HepG2 (cell line): ENCODE measurements around the gene MRPS10. TPM values are rescaled to one million over a fixed set of nuclear protein-coding genes. Genes with fewer than 3 reads are reported as not detected.

ENCODE experiments used
- ATAC-seq: fragments of 200-7000 bp; cut with Tn5 transposase; 3 replicates; pipeline ENCODE4 v1.9.1; 2020; ENCODE audit warnings: mild to moderate bottlenecking, moderate library complexity
- BruUV-seq: library from RNA; stranded (reverse); fragments of 400-500 nt; replicated peaks from 2 replicates; lab custom pipeline; 2021; lab: Mats Ljungman, UMichigan
- CTCF ChIA-PET: fragments of 300-600 bp; formaldehyde crosslinking; extraction: SDS; loops from one replicate; lab custom pipeline; 2021; ENCODE audit warnings: low total read pairs, inconsistent platforms, low intra/inter-chr PET ratio; lab: Yijun Ruan, JAX
- POLR2A ChIA-PET: fragments of 350-600 bp; sonication (Branson Sonifier 250); formaldehyde crosslinking; loops from one replicate; lab custom pipeline; 2020; ENCODE audit warnings: antibody characterized with exemption, inconsistent platforms; lab: Yijun Ruan, JAX
- DNase-seq: peaks from one replicate; pipeline ENCODE4 v3.0.0-alpha.2; 2015; ENCODE audit warnings: low spot score
- FAIRE-seq: peaks from 3 replicates; lab custom pipeline; 2011; peaks lifted over from hg19 to GRCh38; lab: Jason Lieb, UNC
- H2AFZ ChIP-seq: one replicate; pipeline ENCODE4 v1.6.1; 2011; ENCODE audit warnings: low read length, inconsistent platforms
- H3K27ac ChIP-seq: fragments of 300-600 bp; 3 replicates; pipeline ENCODE4 v1.8.0; 2011; ENCODE audit warnings: mixed run types, mild to moderate bottlenecking, mixed read lengths, low read length, inconsistent platforms; ENCODE audit not compliant: insufficient read depth; ENCODE audit errors: extremely low read length
- H3K27me3 ChIP-seq, 2 experiments: fragments of 200-600 bp in 1 of 2; 2 replicates in 1 of 2; 3 replicates in 1 of 2; pipeline versions ENCODE4 v1.6.0 to v1.8.0; 2011; ENCODE audit warnings: low read length in 2 of 2, mild to moderate bottlenecking in 2 of 2, moderate library complexity in 2 of 2, inconsistent platforms in 1 of 2; ENCODE audit not compliant: insufficient read depth in 2 of 2, control insufficient read depth in 1 of 2
- H3K36me3 ChIP-seq, 2 experiments: fragments of 200-600 bp in 1 of 2; replicated peaks in 1 of 2; 2 replicates in 1 of 2; 3 replicates in 1 of 2; pipeline versions ENCODE4 v1.5.1 to v1.8.0; 2011; ENCODE audit warnings: low read length in 2 of 2, inconsistent platforms in 1 of 2; ENCODE audit not compliant: insufficient read depth in 2 of 2, control insufficient read depth in 1 of 2
- H3K4me1 ChIP-seq: 2 replicates; pipeline ENCODE4 v1.5.1; 2012; ENCODE audit warnings: low read length, inconsistent platforms; ENCODE audit not compliant: insufficient read depth
- H3K4me2 ChIP-seq: 2 replicates; pipeline ENCODE4 v1.6.0; 2011; ENCODE audit warnings: low read depth, low read length, inconsistent platforms
- H3K4me3 ChIP-seq, 3 experiments: fragments of 200-600 bp in 1 of 3; sonication (generic), shearing (Covaris generic) in 1 of 3; replicated peaks in 1 of 3; 2 replicates each; pipeline ENCODE4 v1.5.1; 2011 to 2016; ENCODE audit warnings: low read length in 3 of 3, inconsistent platforms in 2 of 3, low read depth in 2 of 3, mild to moderate bottlenecking in 2 of 3, control low read depth in 1 of 3, mixed read lengths in 1 of 3; ENCODE audit not compliant: insufficient read depth in 1 of 3
- H3K79me2 ChIP-seq: one replicate; pipeline ENCODE4 v1.6.1; 2011; ENCODE audit warnings: low read length, inconsistent platforms; ENCODE audit not compliant: insufficient read depth
- H3K9ac ChIP-seq: 2 replicates; pipeline ENCODE4 v1.6.0; 2011; ENCODE audit warnings: mild to moderate bottlenecking, low read depth, low read length, inconsistent platforms; ENCODE audit not compliant: insufficient read depth
- H3K9me3 ChIP-seq: 2 replicates; pipeline ENCODE4 v1.5.1; 2012; ENCODE audit warnings: mild to moderate bottlenecking, low read length
- H4K20me1 ChIP-seq: 2 replicates; pipeline ENCODE4 v1.6.0; 2011; ENCODE audit warnings: inconsistent platforms, mild to moderate bottlenecking, low read length, moderate library complexity; ENCODE audit not compliant: insufficient read depth
- CCDC6 ChIP-seq: sonication (generic); formaldehyde crosslinking; IDR thresholded peaks from 2 replicates; pipeline ENCODE4 v1.8.1; 2022; ENCODE audit warnings: mild to moderate bottlenecking, missing genetic modification reagents, moderate library complexity
- CHD2 ChIP-seq: IDR thresholded peaks from 2 replicates; pipeline ENCODE4 v1.6.1; 2011; ENCODE audit warnings: low read depth, low read length, improper control_type of control experiment
- GLI4 ChIP-seq: sonication (generic); formaldehyde crosslinking; IDR thresholded peaks from 2 replicates; pipeline ENCODE4 v1.5.1; 2020; ENCODE audit warnings: missing genetic modification reagents, mild to moderate bottlenecking, moderate library complexity, borderline replicate concordance
- IKZF1 ChIP-seq: fragments of 450-650 bp; IDR thresholded peaks from 2 replicates; pipeline ENCODE4 v1.7.1; 2016
- ZBTB44 ChIP-seq: sonication (generic); formaldehyde crosslinking; IDR thresholded peaks from 2 replicates; pipeline ENCODE4 v1.4.0; 2020; ENCODE audit warnings: missing genetic modification reagents
- ZMYM3 ChIP-seq: sonication (generic); formaldehyde crosslinking; IDR thresholded peaks from 2 replicates; pipeline ENCODE4 v1.5.1; 2020; ENCODE audit warnings: mild to moderate bottlenecking, missing genetic modification reagents
- WGBS: methylation state at CpG from one replicate; pipeline ENCODE4 v1.1.6; 2017; ENCODE audit warnings: low lambda C conversion rate; 5-methylcytosine and 5-hydroxymethylcytosine counted together
- in situ Hi-C: cut with HindIII; loops from 2 replicates; pipeline ENCODE4 v1.10.0; 2017; ENCODE audit warnings: low pct_unique_long_range_greater_than_20kb; ENCODE audit not compliant: extremely low pct_ligation_motif_present
- intact Hi-C: fragments of 100-400 bp; cut with micrococcal nuclease; formaldehyde crosslinking; loops from one replicate; pipeline ENCODE4 v1.10.0; 2022; ENCODE audit not compliant: unreplicated experiment
- polyA plus RNA-seq, 8 experiments: library from polyadenylated mRNA; depleted of rRNA in 3 of 8; stranded (reverse) in 7 of 8; unstranded in 1 of 8; fragments of >200 nt; fragmentation: Illumina TruSeq in 4 of 8; extraction: Trizol in 4 of 8; gene quantifications; 2 replicates each; pipeline versions ENCODE4 v1.2.1 to v1.2.3, GENCODE V29; 2011 to 2016; ENCODE audit warnings: low read depth in 4 of 8, missing spikeins in 1 of 8, mixed read lengths in 1 of 8; ENCODE audit not compliant: insufficient read depth in 1 of 8
- total RNA-seq, 5 experiments: library from RNA; depleted of rRNA; stranded (reverse); fragments of >200 nt; fragmentation: Illumina TruSeq; extraction: Trizol; gene quantifications; 2 replicates each; pipeline ENCODE4 v1.2.3, GENCODE V29; 2016; ENCODE audit warnings: low read depth in 1 of 5
- TF ChIP-seq, protein P1 (sequence below): sonication (generic); formaldehyde crosslinking; IDR thresholded peaks from 2 replicates; pipeline ENCODE4 v1.5.0; 2020; ENCODE audit warnings: mild to moderate bottlenecking, missing genetic modification reagents

The MRPS10 gene
- total and polyA plus RNA-seq, 2 of the 13 experiments (the other 11 are each of a cell fraction or from before 2014, with no cell fraction given): 31.7 to 54.6 TPM

- intact Hi-C loops: no loop called here
- no TSS peak for BruUV-seq
- WGBS: 55% methylated on average over 4 of the region's 4 CpGs
These were observed 3.9 kb upstream of the MRPS10 start for GRCh38 chr6:42221546-42221945.

More at GRCh38 chr6:42221546-42221945, 3.9 kb upstream of the MRPS10 start:
- Histone ChIP-seq H3K4me3 (no peak overlapping the region), H3K4me1 (peaks cover 58% of the 10 kb centered on the region), H2AFZ (no peak overlapping the region), H3K79me2 (peaks cover 10% of the 10 kb centered on the region), H3K27ac (no peak overlapping the region), H3K4me2 (no peak overlapping the region), H3K27me3 (no peaks in the 10 kb centered on the region; a peak in 1 of 5 replicates), H4K20me1 (no peaks in the 10 kb centered on the region), H3K36me3 (no peaks in the 10 kb centered on the region), H3K9me3 (no peaks in the 10 kb centered on the region), H3K9ac (no peak overlapping the region)
- DNase-seq: no peak
- no peak for TF ChIP-seq IKZF1
- TF ChIP-seq, protein P1, sequence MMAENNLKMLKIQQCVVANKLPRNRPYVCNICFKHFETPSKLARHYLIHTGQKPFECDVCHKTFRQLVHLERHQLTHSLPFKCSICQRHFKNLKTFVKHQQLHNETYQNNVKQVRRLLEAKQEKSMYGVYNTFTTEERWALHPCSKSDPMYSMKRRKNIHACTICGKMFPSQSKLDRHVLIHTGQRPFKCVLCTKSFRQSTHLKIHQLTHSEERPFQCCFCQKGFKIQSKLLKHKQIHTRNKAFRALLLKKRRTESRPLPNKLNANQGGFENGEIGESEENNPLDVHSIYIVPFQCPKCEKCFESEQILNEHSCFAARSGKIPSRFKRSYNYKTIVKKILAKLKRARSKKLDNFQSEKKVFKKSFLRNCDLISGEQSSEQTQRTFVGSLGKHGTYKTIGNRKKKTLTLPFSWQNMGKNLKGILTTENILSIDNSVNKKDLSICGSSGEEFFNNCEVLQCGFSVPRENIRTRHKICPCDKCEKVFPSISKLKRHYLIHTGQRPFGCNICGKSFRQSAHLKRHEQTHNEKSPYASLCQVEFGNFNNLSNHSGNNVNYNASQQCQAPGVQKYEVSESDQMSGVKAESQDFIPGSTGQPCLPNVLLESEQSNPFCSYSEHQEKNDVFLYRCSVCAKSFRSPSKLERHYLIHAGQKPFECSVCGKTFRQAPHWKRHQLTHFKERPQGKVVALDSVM: no peak
- TF ChIP-seq CCDC6 (CRISPR knock-in tag): no peak
- no peak for TF ChIP-seq ZMYM3 (CRISPR knock-in tag)
- no peak for TF ChIP-seq CHD2
- no peak for TF ChIP-seq ZBTB44 (CRISPR knock-in tag)
- TF ChIP-seq GLI4 (CRISPR knock-in tag): no peak
- ChIA-PET POLR2A (no interaction called here), CTCF (no interaction called here)
- no peak for FAIRE-seq
- no peak for ATAC-seq
- in situ Hi-C loops: loop anchor here (25.0 kb wide), 1 partner anchor 434 kb away; the partner anchor contains the start of genes FRS3, PRICKLE4 and TOMM6
